NCI-H2227 (cell line): ENCODE data around the gene MRPS15.

Source experiments
- DNase-seq: peaks from one replicate; lab custom pipeline; 2025; ENCODE audit not compliant: unreplicated experiment; lab: John Stamatoyannopoulos, UW

The MRPS15 gene

GRCh38 chr1:36463463-36463802 is 751 bp downstream of the MRPS15 start:
- no peak for DNase-seq

- no peak for DNase-seq
Measured at GRCh38 chr1:36458910-36459309, 5.3 kb downstream of the MRPS15 start.

- DNase-seq, result no peak
Measured at GRCh38 chr1:36457691-36458090, 6.5 kb downstream of the MRPS15 start.

- DNase-seq, result no peak
Measured at GRCh38 chr1:36456391-36456928, 7.7 kb downstream of the MRPS15 start.

GRCh38 chr1:36455386-36455785 is 8.8 kb downstream of the MRPS15 start:
- DNase-seq, result no peak

GRCh38 chr1:36453600-36454388 is 10.4 kb downstream of the MRPS15 start:
- no peak for DNase-seq

GRCh38 chr1:36453051-36453450 is 11.1 kb downstream of the MRPS15 start:
- DNase-seq, result no peak

- DNase-seq, result peak; percentile 43
Measured at GRCh38 chr1:36450919-36451305, 13.3 kb downstream of the MRPS15 start.

- DNase-seq, result peak; percentile 97
Measured at GRCh38 chr1:36450270-36450918, 13.8 kb downstream of the MRPS15 start, which contains the start of gene OSCP1. OSCP1 (minus strand) TSS chr1:36450451; CDS start chr1:36450369, 82 bp downstream.

- DNase-seq, result no peak
Measured at GRCh38 chr1:36448530-36449056, 15.6 kb downstream of the MRPS15 start.

- DNase-seq, result no peak
Measured at GRCh38 chr1:36447450-36447849, 16.7 kb downstream of the MRPS15 start.

- no peak for DNase-seq
Measured at GRCh38 chr1:36446746-36447145, 17.4 kb downstream of the MRPS15 start.

GRCh38 chr1:36446271-36446670 is 17.9 kb downstream of the MRPS15 start:
- peak; percentile 58 for DNase-seq

- DNase-seq, result no peak
Measured at GRCh38 chr1:36443297-36443696, 20.9 kb downstream of the MRPS15 start.

GRCh38 chr1:36442337-36442736 is 21.8 kb downstream of the MRPS15 start:
- DNase-seq, result no peak

- DNase-seq, result no peak
Measured at GRCh38 chr1:36440646-36441045, 23.5 kb downstream of the MRPS15 start.

- DNase-seq, result peak; percentile 60
Measured at GRCh38 chr1:36440044-36440443, 24.1 kb downstream of the MRPS15 start.

- no peak for DNase-seq
Measured at GRCh38 chr1:36438715-36439114, 25.5 kb downstream of the MRPS15 start.

GRCh38 chr1:36436821-36437220 is 27.4 kb downstream of the MRPS15 start:
- DNase-seq, result no peak

GRCh38 chr1:36433102-36433501 is 31.1 kb downstream of the MRPS15 start:
- no peak for DNase-seq

GRCh38 chr1:36432616-36433015 is 31.6 kb downstream of the MRPS15 start:
- DNase-seq, result no peak

GRCh38 chr1:36425791-36426190 is 38.4 kb downstream of the MRPS15 start:
- no peak for DNase-seq
